ENCODE results near the gene GYG1.
A peak's percentile ranks its signal among the peaks of the same experiment; 100 is the strongest.
"Not testable (repeated sequence)": the region's sequence is repeated elsewhere in the genome, so short reads cannot be mapped to it uniquely, and the experiment has no call there.

The GYG1 gene

GRCh38 chr3:148968321-148968720 lies 23.0 kb upstream of the GYG1 start:
- no peak for DNase-seq (ENCODE audit: low read depth)
- TF ChIP-seq, protein P1, sequence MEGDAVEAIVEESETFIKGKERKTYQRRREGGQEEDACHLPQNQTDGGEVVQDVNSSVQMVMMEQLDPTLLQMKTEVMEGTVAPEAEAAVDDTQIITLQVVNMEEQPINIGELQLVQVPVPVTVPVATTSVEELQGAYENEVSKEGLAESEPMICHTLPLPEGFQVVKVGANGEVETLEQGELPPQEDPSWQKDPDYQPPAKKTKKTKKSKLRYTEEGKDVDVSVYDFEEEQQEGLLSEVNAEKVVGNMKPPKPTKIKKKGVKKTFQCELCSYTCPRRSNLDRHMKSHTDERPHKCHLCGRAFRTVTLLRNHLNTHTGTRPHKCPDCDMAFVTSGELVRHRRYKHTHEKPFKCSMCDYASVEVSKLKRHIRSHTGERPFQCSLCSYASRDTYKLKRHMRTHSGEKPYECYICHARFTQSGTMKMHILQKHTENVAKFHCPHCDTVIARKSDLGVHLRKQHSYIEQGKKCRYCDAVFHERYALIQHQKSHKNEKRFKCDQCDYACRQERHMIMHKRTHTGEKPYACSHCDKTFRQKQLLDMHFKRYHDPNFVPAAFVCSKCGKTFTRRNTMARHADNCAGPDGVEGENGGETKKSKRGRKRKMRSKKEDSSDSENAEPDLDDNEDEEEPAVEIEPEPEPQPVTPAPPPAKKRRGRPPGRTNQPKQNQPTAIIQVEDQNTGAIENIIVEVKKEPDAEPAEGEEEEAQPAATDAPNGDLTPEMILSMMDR (IDR thresholded peaks at IDR 0.05; ENCODE audit: low read length, missing control alignments), result no peak
- H3K4me3 ChIP-seq (replicated peaks; ENCODE audit: low read depth, low read length), result no peak overlapping the region

GRCh38 chr3:148970271-148970670 lies 21.1 kb upstream of the GYG1 start:
- TF ChIP-seq, protein P1 (IDR thresholded peaks at IDR 0.05; ENCODE audit: low read length, missing control alignments), result no peak
- no peak overlapping the region for H3K4me3 ChIP-seq (replicated peaks; ENCODE audit: low read depth, low read length)
- no peak for DNase-seq (ENCODE audit: low read depth)

- no peak overlapping the region for H3K4me3 ChIP-seq (replicated peaks; ENCODE audit: low read depth, low read length)
- TF ChIP-seq, protein P1 (IDR thresholded peaks at IDR 0.05; ENCODE audit: low read length, missing control alignments), result no peak
- DNase-seq (ENCODE audit: low read depth), result peak; percentile 87
Measured at GRCh38 chr3:148971401-148972163, 19.8 kb upstream of the GYG1 start.

GRCh38 chr3:148974726-148975125 lies 16.6 kb upstream of the GYG1 start:
- no peak for DNase-seq (ENCODE audit: low read depth)
- TF ChIP-seq, protein P1 (IDR thresholded peaks at IDR 0.05; ENCODE audit: low read length, missing control alignments), result no peak
- peak overlapping the region; percentile 21 for H3K4me3 ChIP-seq (replicated peaks; ENCODE audit: low read depth, low read length)

DNA sequence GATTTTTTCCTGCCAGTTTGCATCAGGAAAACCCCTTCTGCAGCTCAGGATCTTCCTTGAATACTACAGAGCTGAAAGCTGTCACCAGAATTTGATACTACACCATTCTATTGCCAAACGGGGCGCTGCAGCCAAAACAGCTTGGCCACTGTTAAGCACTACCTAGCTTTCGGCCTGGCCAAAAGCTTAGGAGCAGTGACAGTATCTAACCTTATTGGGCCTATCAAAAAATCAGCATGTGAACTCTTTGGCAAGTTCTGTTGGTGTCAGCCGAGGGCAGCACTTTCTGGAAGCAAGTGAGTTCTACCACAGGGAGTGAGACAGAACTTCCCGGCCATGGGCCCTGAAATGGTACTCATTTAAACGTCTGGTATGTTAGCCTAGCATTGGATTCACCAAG lies 16.1 kb upstream of the GYG1 start:
- TF ChIP-seq, protein P1 (IDR thresholded peaks at IDR 0.05; ENCODE audit: low read length, missing control alignments), result no peak
- DNase-seq (ENCODE audit: low read depth), result no peak
- H3K4me3 ChIP-seq (replicated peaks; ENCODE audit: low read depth, low read length), result no peak overlapping the region

GRCh38 chr3:148975696-148976095 lies 15.6 kb upstream of the GYG1 start:
- no peak overlapping the region for H3K4me3 ChIP-seq (replicated peaks; ENCODE audit: low read depth, low read length)
- TF ChIP-seq, protein P1 (IDR thresholded peaks at IDR 0.05; ENCODE audit: low read length, missing control alignments), result no peak
- no peak for DNase-seq (ENCODE audit: low read depth)

- TF ChIP-seq, protein P1 (IDR thresholded peaks at IDR 0.05; ENCODE audit: low read length, missing control alignments), result no peak
- no peak overlapping the region for H3K4me3 ChIP-seq (replicated peaks; ENCODE audit: low read depth, low read length)
- no peak for DNase-seq (ENCODE audit: low read depth)
Measured at GRCh38 chr3:148981273-148981672, 10.1 kb upstream of the GYG1 start.

DNA sequence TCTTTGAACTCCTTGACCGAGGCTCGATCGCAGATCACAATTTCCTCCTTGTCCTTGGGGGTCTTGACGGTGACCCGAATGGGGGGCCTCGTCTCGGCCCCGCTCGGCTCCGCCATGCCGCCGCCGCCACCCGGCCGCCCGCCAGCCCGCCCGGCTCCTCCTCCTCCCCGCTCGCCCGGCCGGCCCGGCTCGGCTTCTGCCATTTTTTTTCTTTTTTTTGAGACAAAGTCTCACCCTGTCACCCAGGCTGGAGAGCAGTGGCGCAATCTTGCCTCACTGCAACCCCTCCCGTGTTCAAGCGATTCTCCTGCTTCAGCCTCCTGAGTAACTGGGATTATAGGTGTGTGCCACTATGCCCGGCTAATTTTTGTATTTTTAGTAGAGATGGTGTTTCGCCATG lies 3.8 kb upstream of the GYG1 start:
- H3K4me3 ChIP-seq (replicated peaks; ENCODE audit: low read depth, low read length); DNase-seq (ENCODE audit: low read depth): not testable (repeated sequence)

Measured in fibroblast of pulmonary artery (primary cell).